ENCODE results near the gene FARS2. TPM values are rescaled to one million over a fixed set of nuclear protein-coding genes. Genes with fewer than 3 reads are reported as not detected.

FARS2 gene
- total and polyA plus RNA-seq, 2 donors (not counting 1 experiment from before 2014, with no cell fraction given), result 33.0 to 35.5 TPM

DNA sequence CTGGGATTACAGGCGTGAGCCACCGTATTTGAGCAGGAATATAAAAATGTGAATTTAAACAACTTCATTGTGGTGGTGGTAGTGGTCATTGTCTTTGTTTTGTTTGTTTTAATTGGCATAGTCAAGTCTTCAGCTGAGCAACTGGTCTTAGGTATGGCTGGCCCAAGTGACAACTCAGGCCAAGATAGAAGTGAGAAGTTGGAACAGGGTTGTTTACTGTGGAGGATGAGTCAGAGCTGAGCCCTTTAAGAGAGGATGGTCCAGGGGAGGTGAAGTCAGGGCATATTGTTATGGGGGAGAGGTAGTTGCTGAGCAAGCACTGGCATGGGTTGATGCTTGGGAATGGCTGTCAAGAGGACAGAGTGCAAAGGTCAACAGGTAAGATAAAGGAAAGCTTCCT, 308.2 kb downstream of the FARS2 start:
- Mint-ChIP-seq H3K4me3 (no peak overlapping the region), H3K27ac (no peak overlapping the region), H3K4me1 (peaks cover 20% of the 10 kb centered on the region), H3K9me3 (ENCODE audit: insufficient read depth) (peaks cover 2% of the 10 kb centered on the region), H3K27me3 (no peaks in the 10 kb centered on the region)
- ChIA-PET CTCF (no interaction called here), POLR2A (interaction anchor here (0.7 kb wide), 1 partner anchor 1844 kb away, joined by 3 read pairs; no protein-coding TSS in a partner anchor)
- TF ChIP-seq EZH2 (IDR thresholded peaks at IDR 0.05; ENCODE audit: borderline replicate concordance, insufficient read depth, low read depth, low read length, poor library complexity, severe bottlenecking), result no peak
- TF ChIP-seq, protein P1, sequence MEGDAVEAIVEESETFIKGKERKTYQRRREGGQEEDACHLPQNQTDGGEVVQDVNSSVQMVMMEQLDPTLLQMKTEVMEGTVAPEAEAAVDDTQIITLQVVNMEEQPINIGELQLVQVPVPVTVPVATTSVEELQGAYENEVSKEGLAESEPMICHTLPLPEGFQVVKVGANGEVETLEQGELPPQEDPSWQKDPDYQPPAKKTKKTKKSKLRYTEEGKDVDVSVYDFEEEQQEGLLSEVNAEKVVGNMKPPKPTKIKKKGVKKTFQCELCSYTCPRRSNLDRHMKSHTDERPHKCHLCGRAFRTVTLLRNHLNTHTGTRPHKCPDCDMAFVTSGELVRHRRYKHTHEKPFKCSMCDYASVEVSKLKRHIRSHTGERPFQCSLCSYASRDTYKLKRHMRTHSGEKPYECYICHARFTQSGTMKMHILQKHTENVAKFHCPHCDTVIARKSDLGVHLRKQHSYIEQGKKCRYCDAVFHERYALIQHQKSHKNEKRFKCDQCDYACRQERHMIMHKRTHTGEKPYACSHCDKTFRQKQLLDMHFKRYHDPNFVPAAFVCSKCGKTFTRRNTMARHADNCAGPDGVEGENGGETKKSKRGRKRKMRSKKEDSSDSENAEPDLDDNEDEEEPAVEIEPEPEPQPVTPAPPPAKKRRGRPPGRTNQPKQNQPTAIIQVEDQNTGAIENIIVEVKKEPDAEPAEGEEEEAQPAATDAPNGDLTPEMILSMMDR (IDR thresholded peaks at IDR 0.05), result no peak
- Histone ChIP-seq H3K4me3 (ENCODE audit: control extremely low read depth in 1 of 5, extremely low read depth in 1 of 5, insufficient read depth in 1 of 5, low read depth in 2 of 5, low read length in 4 of 5) (no peak overlapping the region), H3K27me3 (replicated peaks in 1 of 4; ENCODE audit: control extremely low read depth in 1 of 4, control insufficient read depth in 3 of 4, insufficient read depth in 4 of 4, low read length in 3 of 4) (no peaks in the 10 kb centered on the region), H3K9ac (ENCODE audit: low read length) (no peak overlapping the region), H2AFZ (ENCODE audit: insufficient read depth, low read depth, low read length, poor library complexity, severe bottlenecking) (no peak overlapping the region), H4K20me1 (ENCODE audit: control insufficient read depth, insufficient read depth, low read length, poor library complexity, severe bottlenecking) (no peaks in the 10 kb centered on the region), H3K79me2 (ENCODE audit: control insufficient read depth, insufficient read depth, low read length) (peaks cover 10% of the 10 kb centered on the region), H3K4me1 (ENCODE audit: control insufficient read depth in 2 of 2, insufficient read depth in 2 of 2, low read length in 2 of 2) (no peaks in the 10 kb centered on the region), H3K36me3 (replicated peaks in 1 of 2; ENCODE audit: control extremely low read depth in 1 of 2, control insufficient read depth in 1 of 2, extremely low read depth in 1 of 2, insufficient read depth in 2 of 2, low read length in 1 of 2) (no peaks in the 10 kb centered on the region), H3K9me3 (ENCODE audit: control extremely low read depth in 1 of 3, control insufficient read depth in 2 of 3, insufficient read depth in 1 of 3, low read length in 2 of 3) (peaks cover 0 to 3% (median under 1%) of the 10 kb centered on the region in 3 donors), H3K27ac (ENCODE audit: low read length in 2 of 2) (no peak overlapping the region), H3K4me2 (replicated peaks; ENCODE audit: low read depth, low read length, poor library complexity, severe bottlenecking) (no peak overlapping the region)
- intact Hi-C loops (cut with micrococcal nuclease), result no loop called here
- 100% methylated on average over 2 of the region's 2 CpGs for WGBS (ENCODE audit: insufficient coverage)
- ATAC-seq (ENCODE audit: low read depth) (no peak), DNase-seq (no peak)

DNA sequence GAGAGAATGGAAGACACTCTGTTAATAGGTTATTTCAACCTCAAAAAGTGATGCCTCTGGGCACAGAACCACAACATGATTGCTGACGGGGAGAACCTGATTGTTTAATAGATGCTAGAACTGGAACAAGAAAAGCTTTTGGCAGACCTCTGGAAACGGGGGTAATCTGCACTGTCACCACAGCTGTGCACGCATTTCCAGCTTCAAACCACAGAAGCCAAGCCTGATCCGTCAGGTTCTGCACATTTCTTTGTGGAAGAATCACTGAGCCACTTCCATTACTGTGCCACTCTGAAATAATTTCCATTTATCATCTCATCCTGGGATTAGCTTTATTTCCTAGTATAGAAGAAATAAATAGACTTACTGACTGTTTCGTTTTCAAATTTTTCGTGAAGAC, 309.3 kb downstream of the FARS2 start:
- no peak overlapping the region for H3K9ac ChIP-seq (ENCODE audit: low read length)
- no peak overlapping the region for H3K27ac ChIP-seq (ENCODE audit: low read length in 2 of 2)
- ChIA-PET CTCF (no interaction called here), POLR2A (no interaction called here)
- TF ChIP-seq, protein P1 (IDR thresholded peaks at IDR 0.05), result no peak
- no peak for TF ChIP-seq EZH2 (IDR thresholded peaks at IDR 0.05; ENCODE audit: borderline replicate concordance, insufficient read depth, low read depth, low read length, poor library complexity, severe bottlenecking)
- H3K4me3 ChIP-seq (ENCODE audit: control extremely low read depth in 1 of 5, extremely low read depth in 1 of 5, insufficient read depth in 1 of 5, low read depth in 2 of 5, low read length in 4 of 5), result no peak overlapping the region
- H3K27me3 ChIP-seq (replicated peaks in 1 of 4; ENCODE audit: control extremely low read depth in 1 of 4, control insufficient read depth in 3 of 4, insufficient read depth in 4 of 4, low read length in 3 of 4), result no peaks in the 10 kb centered on the region
- no peaks in the 10 kb centered on the region for H4K20me1 ChIP-seq (ENCODE audit: control insufficient read depth, insufficient read depth, low read length, poor library complexity, severe bottlenecking)
- peaks cover 10% of the 10 kb centered on the region for H3K79me2 ChIP-seq (ENCODE audit: control insufficient read depth, insufficient read depth, low read length)
- Mint-ChIP-seq H3K4me3 (no peak overlapping the region), H3K9me3 (ENCODE audit: insufficient read depth) (no peaks in the 10 kb centered on the region), H3K4me1 (peaks cover 20% of the 10 kb centered on the region), H3K27me3 (no peaks in the 10 kb centered on the region), H3K27ac (no peak overlapping the region)
- DNase-seq (no peak), ATAC-seq (ENCODE audit: low read depth) (no peak)
- WGBS (ENCODE audit: insufficient coverage), result 34% methylated on average over 3 of the region's 6 CpGs
- no peak overlapping the region for H3K4me2 ChIP-seq (replicated peaks; ENCODE audit: low read depth, low read length, poor library complexity, severe bottlenecking)
- H3K4me1 ChIP-seq (ENCODE audit: control insufficient read depth in 2 of 2, insufficient read depth in 2 of 2, low read length in 2 of 2), result no peaks in the 10 kb centered on the region
- H2AFZ ChIP-seq (ENCODE audit: insufficient read depth, low read depth, low read length, poor library complexity, severe bottlenecking), result no peak overlapping the region
- intact Hi-C loops (cut with micrococcal nuclease), result no loop called here
- H3K9me3 ChIP-seq (ENCODE audit: control extremely low read depth in 1 of 3, control insufficient read depth in 2 of 3, insufficient read depth in 1 of 3, low read length in 2 of 3), result peaks cover 2 to 4% (median 3%) of the 10 kb centered on the region in 3 donors
- H3K36me3 ChIP-seq (replicated peaks in 1 of 2; ENCODE audit: control extremely low read depth in 1 of 2, control insufficient read depth in 1 of 2, extremely low read depth in 1 of 2, insufficient read depth in 2 of 2, low read length in 1 of 2), result no peaks in the 10 kb centered on the region
